Measurements from ENCODE around the gene NHP2. TPM values are rescaled to one million over a fixed set of nuclear protein-coding genes. Genes with fewer than 3 reads are reported as not detected.

Gene NHP2
- polyA plus RNA-seq, 1 donor from 2014 or later = 332 TPM

GRCh38 chr5:178125253-178125906 lies 28.3 kb downstream of the NHP2 start:
- Histone ChIP-seq H3K79me2 (replicated peaks; ENCODE audit: insufficient read depth, low read length) (no peaks in the 10 kb centered on the region), H3K9me3 (ENCODE audit: low read length) (no peaks in the 10 kb centered on the region), H3K4me3 (ENCODE audit: low read length) (no peak overlapping the region), H3K9ac (ENCODE audit: low read length) (no peak overlapping the region), H3K4me2 (ENCODE audit: low read length) (no peak overlapping the region), H3K9me2 (ENCODE audit: insufficient read depth, low read length) (no peaks in the 10 kb centered on the region), H2AFZ (ENCODE audit: low read depth, low read length) (no peak overlapping the region), H4K20me1 (ENCODE audit: insufficient read depth) (no peaks in the 10 kb centered on the region), H3K27me3 (ENCODE audit: insufficient read depth, low read depth, low read length) (no peaks in the 10 kb centered on the region), H3K36me3 (ENCODE audit: insufficient read depth, low read length) (no peaks in the 10 kb centered on the region), H3F3A (ENCODE audit: insufficient read depth, low read length, poor library complexity, severe bottlenecking) (no peaks in the 10 kb centered on the region), H3K27ac (ENCODE audit: low read length) (no peak overlapping the region)
- TF ChIP-seq SMC3 (conservative IDR thresholded peaks at IDR 0.05; ENCODE audit: poor library complexity) = no peak

- H3K27ac ChIP-seq (ENCODE audit: low read length) = no peak overlapping the region
- no peaks in the 10 kb centered on the region for H3K36me3 ChIP-seq (ENCODE audit: insufficient read depth, low read length)
- H3K9me2 ChIP-seq (ENCODE audit: insufficient read depth, low read length) = no peaks in the 10 kb centered on the region
- H3F3A ChIP-seq (ENCODE audit: insufficient read depth, low read length, poor library complexity, severe bottlenecking) = no peaks in the 10 kb centered on the region
- H3K9me3 ChIP-seq (ENCODE audit: low read length) = no peaks in the 10 kb centered on the region
- no peaks in the 10 kb centered on the region for H3K27me3 ChIP-seq (ENCODE audit: insufficient read depth, low read depth, low read length)
- no peak overlapping the region for H2AFZ ChIP-seq (ENCODE audit: low read depth, low read length)
- no peak overlapping the region for H3K4me3 ChIP-seq (ENCODE audit: low read length)
- H3K9ac ChIP-seq (ENCODE audit: low read length) = no peak overlapping the region
- no peaks in the 10 kb centered on the region for H4K20me1 ChIP-seq (ENCODE audit: insufficient read depth)
- H3K79me2 ChIP-seq (replicated peaks; ENCODE audit: insufficient read depth, low read length) = no peaks in the 10 kb centered on the region
- no peak overlapping the region for H3K4me2 ChIP-seq (ENCODE audit: low read length)
- no peak for TF ChIP-seq EP300 (conservative IDR thresholded peaks at IDR 0.05; ENCODE audit: poor library complexity, severe bottlenecking)
- TF ChIP-seq TAF1 (IDR thresholded peaks at IDR 0.05; ENCODE audit: low read depth) = no peak
- TF ChIP-seq CTCF (IDR thresholded peaks at IDR 0.05; ENCODE audit: poor library complexity, severe bottlenecking) = no peak
- no peak for TF ChIP-seq RAD21 (conservative IDR thresholded peaks at IDR 0.05)
- TF ChIP-seq MXI1 (conservative IDR thresholded peaks at IDR 0.05; ENCODE audit: poor library complexity, severe bottlenecking) = no peak
- no peak for TF ChIP-seq EZH2 (IDR thresholded peaks at IDR 0.05; ENCODE audit: borderline replicate concordance, insufficient read depth, low read length, poor library complexity, severe bottlenecking)
- no peak for TF ChIP-seq POLR2AphosphoS5 (IDR thresholded peaks at IDR 0.05)
- TF ChIP-seq, protein P1, sequence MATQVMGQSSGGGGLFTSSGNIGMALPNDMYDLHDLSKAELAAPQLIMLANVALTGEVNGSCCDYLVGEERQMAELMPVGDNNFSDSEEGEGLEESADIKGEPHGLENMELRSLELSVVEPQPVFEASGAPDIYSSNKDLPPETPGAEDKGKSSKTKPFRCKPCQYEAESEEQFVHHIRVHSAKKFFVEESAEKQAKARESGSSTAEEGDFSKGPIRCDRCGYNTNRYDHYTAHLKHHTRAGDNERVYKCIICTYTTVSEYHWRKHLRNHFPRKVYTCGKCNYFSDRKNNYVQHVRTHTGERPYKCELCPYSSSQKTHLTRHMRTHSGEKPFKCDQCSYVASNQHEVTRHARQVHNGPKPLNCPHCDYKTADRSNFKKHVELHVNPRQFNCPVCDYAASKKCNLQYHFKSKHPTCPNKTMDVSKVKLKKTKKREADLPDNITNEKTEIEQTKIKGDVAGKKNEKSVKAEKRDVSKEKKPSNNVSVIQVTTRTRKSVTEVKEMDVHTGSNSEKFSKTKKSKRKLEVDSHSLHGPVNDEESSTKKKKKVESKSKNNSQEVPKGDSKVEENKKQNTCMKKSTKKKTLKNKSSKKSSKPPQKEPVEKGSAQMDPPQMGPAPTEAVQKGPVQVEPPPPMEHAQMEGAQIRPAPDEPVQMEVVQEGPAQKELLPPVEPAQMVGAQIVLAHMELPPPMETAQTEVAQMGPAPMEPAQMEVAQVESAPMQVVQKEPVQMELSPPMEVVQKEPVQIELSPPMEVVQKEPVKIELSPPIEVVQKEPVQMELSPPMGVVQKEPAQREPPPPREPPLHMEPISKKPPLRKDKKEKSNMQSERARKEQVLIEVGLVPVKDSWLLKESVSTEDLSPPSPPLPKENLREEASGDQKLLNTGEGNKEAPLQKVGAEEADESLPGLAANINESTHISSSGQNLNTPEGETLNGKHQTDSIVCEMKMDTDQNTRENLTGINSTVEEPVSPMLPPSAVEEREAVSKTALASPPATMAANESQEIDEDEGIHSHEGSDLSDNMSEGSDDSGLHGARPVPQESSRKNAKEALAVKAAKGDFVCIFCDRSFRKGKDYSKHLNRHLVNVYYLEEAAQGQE (IDR thresholded peaks at IDR 0.05; ENCODE audit: borderline replicate concordance) = no peak
- TF ChIP-seq SMC3 (conservative IDR thresholded peaks at IDR 0.05; ENCODE audit: poor library complexity) = no peak
Measured at GRCh38 chr5:178123966-178124925, 29.4 kb downstream of the NHP2 start.
